OCI-LY7 (cell line): ENCODE measurements around the gene SBF1. TPM values are rescaled to one million over a fixed set of nuclear protein-coding genes. Genes with fewer than 3 reads are reported as not detected.

Source experiments
- BruUV-seq: library from RNA; stranded (reverse); fragments of 400-500 nt; replicated peaks from 2 replicates; lab custom pipeline; 2021; lab: Mats Ljungman, UMichigan
- CTCF ChIA-PET: fragments of 300-600 bp; sonication (Branson Sonifier 250); formaldehyde crosslinking; loops from one replicate; lab custom pipeline; 2022; ENCODE audit warnings: antibody characterized with exemption; ENCODE audit not compliant: unreplicated experiment; lab: Charles Lee
- POLR2A ChIA-PET: fragments of 300-600 bp; sonication (Branson Sonifier 250); formaldehyde crosslinking; loops from one replicate; lab custom pipeline; 2022; ENCODE audit warnings: antibody characterized with exemption; lab: Charles Lee
- DNase-seq: peaks from one replicate; pipeline ENCODE4 v3.0.0-alpha.2; 2015; ENCODE audit warnings: low spot score
- H2AFZ ChIP-seq: fragments of 200-600 bp; sonication (generic), shearing (Covaris generic); 2 replicates; pipeline ENCODE4 v1.6.1; 2014; ENCODE audit warnings: mild to moderate bottlenecking, antibody characterized with exemption, low read length, moderate library complexity
- H3K27ac ChIP-seq: fragments of 200-600 bp; sonication (generic); 2 replicates; pipeline ENCODE4 v1.5.1; 2014; ENCODE audit warnings: mixed run types, low read depth, mild to moderate bottlenecking, moderate library complexity, low read length, inconsistent platforms; ENCODE audit not compliant: poor library complexity, severe bottlenecking
- H3K36me3 ChIP-seq: fragments of 200-600 bp; sonication (generic); 2 replicates; pipeline ENCODE4 v1.6.1; 2014; ENCODE audit warnings: mild to moderate bottlenecking, antibody characterized with exemption, low read length, moderate library complexity, mixed read lengths; ENCODE audit not compliant: insufficient read depth
- H3K4me1 ChIP-seq: fragments of 200-600 bp; sonication (generic); 2 replicates; pipeline ENCODE4 v1.5.1; 2014; ENCODE audit warnings: mild to moderate bottlenecking, low read length; ENCODE audit not compliant: insufficient read depth, poor library complexity, severe bottlenecking
- H3K4me2 ChIP-seq: fragments of 200-600 bp; sonication (generic); 2 replicates; pipeline ENCODE4 v1.6.1; 2014; ENCODE audit warnings: mild to moderate bottlenecking, low read length
- H3K4me3 ChIP-seq: fragments of 200-600 bp; sonication (generic); 2 replicates; pipeline ENCODE4 v1.5.1; 2014; ENCODE audit warnings: mild to moderate bottlenecking, low read depth, low read length; ENCODE audit not compliant: poor library complexity, severe bottlenecking
- H3K79me2 ChIP-seq: fragments of 200-600 bp; sonication (generic); 2 replicates; pipeline ENCODE4 v1.6.1; 2016; ENCODE audit warnings: low read depth, mild to moderate bottlenecking, low read length, moderate library complexity, mixed read lengths; ENCODE audit not compliant: insufficient read depth
- H3K9me2 ChIP-seq: fragments of 200-600 bp; sonication (generic); 2 replicates; pipeline ENCODE4 v1.6.1; 2016; ENCODE audit warnings: mild to moderate bottlenecking, low read length, mixed read lengths; ENCODE audit not compliant: insufficient read depth
- H3K9me3 ChIP-seq: fragments of 200-600 bp; sonication (generic); 2 replicates; pipeline ENCODE4 v1.6.1; 2014; ENCODE audit warnings: mild to moderate bottlenecking, mixed run types, low read length, mixed read lengths
- H4K20me1 ChIP-seq: fragments of 200-600 bp; sonication (generic); 2 replicates; pipeline ENCODE4 v1.6.1; 2014; ENCODE audit warnings: mild to moderate bottlenecking, antibody characterized with exemption, low read length, moderate library complexity, mixed read lengths; ENCODE audit not compliant: insufficient read depth
- CTCF ChIP-seq: fragments of 200-600 bp; sonication (generic); conservative IDR thresholded peaks from 2 replicates; pipeline ENCODE4 v1.5.1; 2014; ENCODE audit warnings: mild to moderate bottlenecking, antibody characterized with exemption, low read length, moderate library complexity, mixed read lengths
- EZH2phosphoT487 ChIP-seq: fragments of 200-600 bp; sonication (generic); IDR thresholded peaks from 2 replicates; pipeline ENCODE4 v1.6.1; 2018; ENCODE audit warnings: low read depth, borderline replicate concordance, mild to moderate bottlenecking, mixed run types, antibody characterized with exemption, low read length, moderate library complexity, mixed read lengths
- intact Hi-C: fragments of 100-400 bp; cut with micrococcal nuclease; formaldehyde crosslinking; loops from one replicate; pipeline ENCODE4 v1.10.0; 2022; ENCODE audit not compliant: unreplicated experiment
- total RNA-seq, 2 experiments: library from RNA; depleted of rRNA in 1 of 2; stranded (reverse); fragments of >200 nt in 1 of 2; shearing (Covaris generic) in 1 of 2; gene quantifications; 2 replicates each; pipeline ENCODE4 v1.2.3, GENCODE V29; 2014 to 2022

Gene SBF1
- total RNA-seq, 2 experiments from 2014 or later, result 177 to 181 TPM

GRCh38 chr22:50518606-50519005, 43.8 kb upstream of the SBF1 start:
- no peak overlapping the region for H3K4me2 ChIP-seq

GRCh38 chr22:50517495-50518260, 42.8 kb upstream of the SBF1 start:
- no TSS peak for BruUV-seq
- no peaks in the 10 kb centered on the region for H3K4me1 ChIP-seq
- H3K79me2 ChIP-seq, result peaks cover 23% of the 10 kb centered on the region
- H3K9me2 ChIP-seq, result no peaks in the 10 kb centered on the region
- H4K20me1 ChIP-seq, result no peaks in the 10 kb centered on the region
- POLR2A ChIA-PET, result no interaction called here
- no peak overlapping the region for H3K4me2 ChIP-seq
- intact Hi-C loops, result no loop called here
- no peaks in the 10 kb centered on the region for H3K9me3 ChIP-seq
- H2AFZ ChIP-seq, result no peak overlapping the region
- H3K27ac ChIP-seq, result no peak overlapping the region
- CTCF ChIA-PET, result no interaction called here
- H3K4me3 ChIP-seq, result no peak overlapping the region
- H3K36me3 ChIP-seq, result peaks cover 93% of the 10 kb centered on the region
- no peak for DNase-seq
- TF ChIP-seq CTCF, result no peak
- TF ChIP-seq EZH2phosphoT487, result no peak

More at GRCh38 chr22:50518606-50519005, 43.8 kb upstream of the SBF1 start:
- DNase-seq, result no peak
- Histone ChIP-seq H2AFZ (no peak overlapping the region), H3K27ac (no peak overlapping the region), H4K20me1 (no peaks in the 10 kb centered on the region), H3K9me3 (no peaks in the 10 kb centered on the region), H3K9me2 (no peaks in the 10 kb centered on the region), H3K4me1 (no peaks in the 10 kb centered on the region), H3K4me3 (no peak overlapping the region), H3K36me3 (peaks cover 93% of the 10 kb centered on the region), H3K79me2 (peaks cover 13% of the 10 kb centered on the region)
- ChIA-PET POLR2A (no interaction called here), CTCF (no interaction called here)
- no peak for TF ChIP-seq CTCF
- no peak for TF ChIP-seq EZH2phosphoT487
- intact Hi-C loops, result no loop called here
- no TSS peak for BruUV-seq

GRCh38 chr22:50516891-50517290, 42.1 kb upstream of the SBF1 start:
- Histone ChIP-seq H3K4me3 (no peak overlapping the region), H2AFZ (no peak overlapping the region), H3K27ac (no peak overlapping the region), H3K9me2 (no peaks in the 10 kb centered on the region), H3K36me3 (peaks cover 93% of the 10 kb centered on the region), H4K20me1 (no peaks in the 10 kb centered on the region), H3K4me1 (no peaks in the 10 kb centered on the region), H3K9me3 (no peaks in the 10 kb centered on the region), H3K79me2 (peaks cover 31% of the 10 kb centered on the region), H3K4me2 (no peak overlapping the region)
- intact Hi-C loops, result no loop called here
- TF ChIP-seq CTCF, result no peak
- TF ChIP-seq EZH2phosphoT487, result no peak
- BruUV-seq, result no TSS peak
- DNase-seq, result no peak
- CTCF ChIA-PET, result no interaction called here
- POLR2A ChIA-PET, result no interaction called here
